A549 (cell line): Measurements from ENCODE around the gene CSMD2.

Experiments used
- CBX2 ChIP-seq: fragments of 200-600 bp; sonication (generic); IDR thresholded peaks from 2 replicates; pipeline ENCODE4 v1.6.1; 2016; ENCODE audit warnings: low read depth, mild to moderate bottlenecking, borderline replicate concordance
- CHD4 ChIP-seq: fragments of 200-600 bp; sonication (generic); IDR thresholded peaks from 2 replicates; pipeline ENCODE4 v1.6.1; 2016; ENCODE audit warnings: antibody characterized with exemption, mild to moderate bottlenecking, borderline replicate concordance
- CTCF ChIP-seq: fragments of >200 bp; sonication (Bioruptor Twin); formaldehyde crosslinking; IDR thresholded peaks from 3 replicates; pipeline ENCODE4 v1.5.1; 2016
- MAZ ChIP-seq: fragments of 150-350 bp; IDR thresholded peaks from 2 replicates; pipeline ENCODE4 v1.6.1; 2014; ENCODE audit warnings: antibody characterized with exemption, low read depth, low read length, borderline replicate concordance
- POLR2A ChIP-seq: IDR thresholded peaks from 2 replicates; pipeline ENCODE4 v1.6.1; 2012; ENCODE audit warnings: mild to moderate bottlenecking, low read length
- RAD21 ChIP-seq, 2 experiments: fragments of >200 bp in 1 of 2; sonication (Bioruptor Twin) in 1 of 2; formaldehyde crosslinking in 1 of 2; IDR thresholded peaks in 1 of 2; conservative IDR thresholded peaks in 1 of 2; 2 replicates in 1 of 2; 3 replicates in 1 of 2; pipeline ENCODE4 v1.6.1; 2012 to 2018; ENCODE audit warnings: inconsistent platforms in 1 of 2
- SREBF2 ChIP-seq: fragments of 450-650 bp; IDR thresholded peaks from 2 replicates; pipeline ENCODE4 v1.6.1; 2014; ENCODE audit warnings: mild to moderate bottlenecking, moderate library complexity

GRCh38 chr1:33529957-33530356 is 635.1 kb downstream of the CSMD2 start:
- TF ChIP-seq MAZ (no peak), RAD21 (conservative IDR thresholded peaks at IDR 0.05 in 1 of 2, IDR thresholded peaks at IDR 0.05 in 1 of 2) (no peak), CBX2 (no peak), SREBF2 (no peak), CTCF (no peak), POLR2A (no peak), CHD4 (no peak)
